GM18858 (cell line): ENCODE data around the gene TST.

Experiments
- ATAC-seq: cut with Tn5 transposase; IDR thresholded peaks from one replicate; pipeline ENCODE4 v1.9.1; 2021; ENCODE audit not compliant: unreplicated experiment

Gene TST

GRCh38 chr22:37054056-37054395 is 34.8 kb upstream of the TST start:
- ATAC-seq, result no peak

GRCh38 chr22:37053310-37054055 is 34.2 kb upstream of the TST start:
- no peak for ATAC-seq

GRCh38 chr22:37052386-37053309 is 33.4 kb upstream of the TST start:
- no peak for ATAC-seq

DNA sequence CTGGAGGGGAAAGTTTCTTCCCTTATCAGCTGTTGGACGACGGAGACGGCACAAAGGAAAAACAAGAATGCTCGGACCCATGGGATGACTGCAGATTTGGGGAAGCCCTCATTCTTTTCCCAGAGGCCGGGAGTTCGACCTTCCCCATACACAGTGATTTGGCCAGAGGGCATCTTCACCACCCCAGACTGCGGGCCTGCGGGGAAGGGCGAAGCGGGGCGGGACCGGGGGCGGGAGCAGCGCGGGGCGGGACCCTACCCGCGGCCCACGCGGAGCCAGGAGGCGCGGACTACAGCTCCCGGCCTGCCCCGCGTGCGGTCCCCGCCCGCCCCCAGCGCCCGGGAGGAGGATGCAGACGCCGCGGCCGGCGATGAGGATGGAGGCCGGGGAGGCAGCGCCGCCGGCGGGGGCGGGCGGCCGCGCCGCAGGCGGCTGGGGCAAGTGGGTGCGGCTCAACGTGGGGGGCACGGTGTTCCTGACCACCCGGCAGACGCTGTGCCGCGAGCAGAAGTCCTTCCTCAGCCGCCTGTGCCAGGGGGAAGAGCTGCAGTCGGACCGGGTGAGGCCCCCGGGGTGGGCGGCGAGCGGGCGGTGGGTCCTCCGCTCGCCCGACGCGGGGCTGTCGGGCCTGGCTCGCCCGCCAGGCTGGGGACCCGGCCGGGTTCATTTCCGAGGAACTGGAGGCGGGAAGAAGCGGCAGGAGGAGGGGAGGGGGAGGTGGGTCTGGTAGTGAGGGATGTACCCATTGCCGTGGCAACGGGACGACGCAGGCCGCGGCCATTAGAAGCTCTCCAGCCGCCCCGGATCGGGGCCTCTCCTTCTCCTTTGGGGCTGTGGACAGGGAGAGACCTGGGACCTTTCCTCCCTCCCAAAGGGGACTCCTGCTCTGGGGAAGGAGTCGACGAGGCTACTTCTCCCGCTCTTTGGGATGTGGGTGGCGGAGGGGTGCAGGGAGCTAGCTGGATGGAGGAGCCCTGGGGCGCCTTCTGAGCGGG is 32.4 kb upstream of the TST start, which contains the start of gene KCTD17:
Gene KCTD17 (plus strand): TSS at position 352 of the 995 bp plus-strand sequence. CDS start 19 bp downstream, at position 371.
- ATAC-seq, result no peak

- ATAC-seq, result no peak
Measured at GRCh38 chr22:37050913-37051312, 31.7 kb upstream of the TST start.

DNA sequence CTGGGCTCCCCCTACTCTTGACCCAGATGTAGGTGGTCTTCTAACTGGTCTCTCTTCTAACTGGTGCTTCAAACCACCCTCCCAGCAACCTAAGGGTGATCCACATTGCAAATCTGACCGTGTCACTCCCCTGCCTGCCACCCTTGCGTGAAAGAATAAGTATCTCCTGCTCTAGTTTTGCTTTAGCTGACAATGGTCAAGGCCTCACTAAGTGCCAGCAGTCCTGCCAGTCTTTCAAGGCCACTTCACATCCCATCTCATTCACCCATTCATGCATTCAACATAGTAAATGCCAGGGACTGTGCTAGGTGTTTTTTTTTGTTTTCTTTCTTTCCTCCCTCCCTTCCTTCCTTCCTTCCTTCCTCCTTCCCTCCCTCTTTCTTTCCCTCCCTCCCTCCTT is 30.0 kb upstream of the TST start:
- no peak for ATAC-seq

- no peak for ATAC-seq
Measured at GRCh38 chr22:37048133-37048532, 28.9 kb upstream of the TST start.

DNA sequence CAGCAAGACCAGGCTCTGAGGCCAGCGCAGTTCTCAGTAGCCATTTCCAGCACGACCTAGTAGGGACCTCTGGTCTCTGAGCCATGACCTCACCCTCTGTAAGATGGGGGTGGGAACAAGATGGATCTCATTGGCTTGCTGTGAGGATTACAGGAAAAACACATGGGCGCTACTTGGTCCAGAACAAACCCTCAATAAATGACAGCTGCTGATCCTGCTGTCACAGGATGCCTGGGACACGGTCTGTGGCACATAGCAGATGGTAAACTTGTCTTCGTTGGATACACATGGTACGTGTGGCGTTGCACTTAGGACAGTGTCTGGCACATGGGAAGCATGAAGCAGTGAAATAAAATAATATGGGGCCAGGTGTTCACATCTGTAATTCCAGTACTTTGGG is 27.8 kb upstream of the TST start:
- no peak for ATAC-seq

GRCh38 chr22:37046589-37046988 is 27.3 kb upstream of the TST start:
- ATAC-seq, result no peak

DNA sequence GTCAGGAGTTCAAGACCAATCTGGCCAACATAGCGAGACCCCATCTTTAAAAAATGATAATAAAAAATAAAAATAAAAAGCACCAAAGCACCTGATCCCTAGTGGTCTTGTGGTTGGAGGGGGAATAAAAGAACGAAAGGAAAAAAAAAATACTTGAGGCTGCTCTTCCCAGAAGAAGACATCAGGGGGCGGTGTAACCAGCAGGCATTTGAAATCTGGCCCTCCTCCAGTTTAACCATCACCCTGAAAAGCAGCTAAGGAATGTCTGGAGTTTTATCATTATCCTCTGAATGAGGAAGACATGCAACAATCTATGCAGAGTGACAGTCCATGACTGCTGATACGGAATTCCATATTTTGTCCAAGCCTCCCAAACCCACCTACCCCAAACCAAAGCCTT is 26.7 kb upstream of the TST start:
- no peak for ATAC-seq

DNA sequence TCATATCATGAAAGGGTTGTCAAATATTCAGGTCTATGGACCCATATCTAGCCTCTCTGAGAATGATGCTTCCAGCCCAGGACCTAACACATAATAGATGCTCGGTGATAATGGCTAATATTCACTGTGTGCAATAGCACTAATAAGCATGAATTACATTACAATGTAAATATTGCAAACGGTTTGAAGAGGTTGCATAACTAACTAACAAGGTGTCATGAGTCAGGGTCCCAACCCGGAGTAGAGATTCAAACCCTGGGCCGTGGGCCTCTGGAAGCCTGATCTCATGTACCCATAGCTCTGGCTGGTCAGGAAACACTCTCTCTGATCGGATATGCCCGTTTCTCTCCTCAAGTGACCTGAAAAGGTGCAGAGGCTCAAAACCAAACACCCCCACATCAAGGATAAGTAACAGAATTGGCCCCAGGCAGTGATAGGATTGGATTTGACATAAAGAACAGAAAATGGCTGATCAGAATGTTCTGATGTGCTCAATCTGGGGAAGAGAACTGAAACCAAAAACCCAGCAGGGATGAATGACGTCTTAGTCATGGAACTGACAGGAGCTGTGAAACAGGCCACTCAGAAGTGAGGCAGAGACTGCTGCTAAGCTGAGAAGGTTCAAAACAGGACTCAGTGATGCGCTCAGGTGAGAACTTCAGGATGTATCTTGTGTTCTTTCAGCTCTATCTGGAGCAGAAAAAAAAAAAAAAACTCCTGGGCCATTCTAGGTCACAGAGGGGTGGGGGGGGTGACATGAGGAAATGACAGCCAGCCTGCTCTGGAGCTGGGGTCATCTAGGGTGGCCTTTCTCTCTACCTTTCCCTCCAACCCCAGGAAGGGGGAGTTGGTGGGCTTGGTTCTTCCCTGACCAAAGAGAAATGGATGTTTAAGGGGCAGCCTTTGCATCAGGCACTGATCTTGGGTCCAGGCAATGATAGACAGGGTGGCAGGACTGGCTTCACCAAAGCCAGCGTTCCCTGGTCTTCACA is 25.7 kb upstream of the TST start:
- no peak for ATAC-seq

DNA sequence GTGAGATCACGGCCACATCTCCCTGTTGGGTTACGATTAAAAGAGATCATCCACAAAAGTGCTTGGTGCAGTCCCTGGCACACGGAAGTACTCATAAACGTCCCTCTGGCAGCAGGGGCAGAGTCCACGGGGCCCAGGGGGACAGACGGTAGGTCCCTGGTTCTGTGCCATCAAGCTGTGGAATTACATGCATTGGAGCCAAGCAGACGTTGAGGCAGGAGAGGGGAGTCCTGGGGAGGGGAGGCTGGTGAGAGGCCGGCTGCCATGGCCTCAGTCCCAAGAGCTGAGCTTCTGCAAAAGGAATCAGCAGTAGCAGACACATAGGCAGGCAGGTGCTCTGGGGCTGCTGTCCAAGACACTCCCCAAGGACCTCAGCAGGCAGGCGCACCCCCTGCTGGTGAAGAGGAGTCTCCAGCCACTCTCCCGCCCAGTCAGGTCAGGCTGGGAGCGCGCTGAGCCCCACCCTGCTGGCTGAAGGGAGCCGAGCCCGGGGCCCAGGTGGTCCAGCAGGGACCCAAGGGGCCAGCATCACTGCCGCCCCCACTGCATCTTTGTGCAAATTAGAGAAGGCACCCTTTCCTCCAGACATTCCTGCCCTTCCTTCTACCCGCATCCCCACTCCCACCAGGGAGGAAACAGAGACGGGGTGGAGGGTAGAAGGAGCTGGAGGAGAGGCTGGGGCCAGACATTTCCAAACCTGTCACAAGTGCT is 24.7 kb upstream of the TST start:
- no peak for ATAC-seq

DNA sequence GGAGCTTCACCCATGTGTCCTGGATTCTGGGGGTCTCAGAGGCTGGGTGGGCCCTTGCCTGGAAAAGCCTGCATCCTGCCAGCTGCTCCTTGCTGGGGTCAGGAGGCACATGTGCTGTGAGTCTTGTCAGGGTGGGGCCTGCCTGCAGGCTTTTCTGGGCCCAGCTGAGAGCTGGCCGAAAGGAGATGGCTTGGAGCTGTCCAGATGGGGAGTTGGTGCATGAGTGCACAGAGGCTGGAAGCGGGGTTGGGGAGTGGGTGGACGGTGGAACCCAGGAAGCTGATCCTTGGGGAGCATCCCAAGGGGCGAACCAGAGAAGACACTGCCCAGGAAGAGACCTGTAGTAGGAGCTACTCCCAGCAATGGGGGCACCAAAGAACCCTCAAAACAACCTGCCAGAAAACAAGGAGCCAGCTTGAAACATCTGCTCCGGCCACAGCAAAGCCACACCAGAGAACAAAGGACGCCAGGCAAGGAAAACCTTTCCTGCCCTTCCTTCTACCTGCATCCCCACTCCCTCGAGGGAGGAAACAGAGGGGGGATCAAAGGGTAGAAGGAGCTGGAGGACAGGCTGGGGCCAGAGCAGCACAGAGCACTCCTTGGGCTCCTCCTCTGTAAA is 24.1 kb upstream of the TST start:
- no peak for ATAC-seq

GRCh38 chr22:37039466-37039865 is 20.2 kb upstream of the TST start:
- ATAC-seq, result no peak

DNA sequence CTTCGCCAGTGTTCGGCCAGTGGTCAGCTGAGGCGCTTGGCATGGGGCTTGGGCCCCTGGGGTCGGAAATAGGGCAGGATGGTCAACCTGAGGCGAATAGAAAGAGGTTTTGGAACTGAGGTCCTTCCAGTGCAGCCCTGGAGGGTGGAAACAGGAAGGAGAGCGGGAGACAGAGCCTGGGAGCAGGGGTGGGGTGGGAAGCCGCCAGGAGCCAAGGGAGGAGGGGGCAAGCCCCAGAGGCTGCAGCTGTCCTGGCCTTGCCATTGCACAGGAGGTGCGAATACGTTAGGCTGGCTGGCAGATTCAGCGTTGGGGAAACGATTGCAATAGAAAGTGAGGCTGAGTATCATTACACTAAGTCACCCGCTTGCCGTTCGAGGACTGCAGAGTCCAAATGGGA is 18.4 kb upstream of the TST start:
- ATAC-seq, result no peak

- ATAC-seq, result no peak
Measured at GRCh38 chr22:37036655-37037377, 17.6 kb upstream of the TST start.

DNA sequence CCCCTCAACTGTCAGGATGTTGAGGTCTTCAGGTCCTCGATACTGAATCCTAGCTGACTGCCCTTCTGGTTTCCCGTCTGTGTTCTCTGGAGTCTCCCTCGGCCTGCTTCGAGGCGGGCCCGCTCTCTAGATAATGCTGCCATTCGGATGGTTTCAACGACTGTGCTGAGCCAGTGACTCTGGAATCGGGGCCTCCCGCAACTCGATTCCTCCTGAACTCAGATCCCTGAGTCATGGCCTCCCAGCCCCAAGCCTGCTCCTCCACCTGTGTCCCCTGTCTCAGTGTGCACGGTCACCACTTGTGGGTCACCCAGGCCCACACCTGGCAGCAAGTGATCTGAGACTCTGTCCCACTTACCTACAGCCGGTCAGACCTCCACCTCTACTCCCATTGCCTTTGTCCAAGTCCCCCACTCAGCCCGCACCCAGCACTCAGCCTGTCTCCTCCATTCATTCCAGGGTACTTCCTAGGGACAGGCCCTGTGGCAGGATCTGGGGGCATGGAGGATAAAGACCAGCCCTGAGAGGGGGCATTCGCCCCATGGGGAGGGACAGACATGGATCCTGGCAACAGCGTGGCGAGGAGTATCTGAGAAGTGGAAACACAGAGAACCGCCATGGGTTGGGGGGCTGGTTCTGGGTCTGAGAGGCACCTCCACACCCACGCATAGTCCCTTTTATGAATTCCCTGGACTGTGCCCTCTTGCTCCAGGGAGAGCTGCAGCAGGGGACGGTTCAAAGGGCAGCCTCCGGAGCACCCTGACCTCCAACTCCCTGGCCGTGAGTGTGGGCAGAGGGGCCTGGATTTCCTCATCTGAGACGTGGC is 14.6 kb upstream of the TST start:
- no peak for ATAC-seq
